NCI-H2081 (cell line): ENCODE data around the gene ZNF638.
A peak's percentile ranks its signal among the peaks of the same experiment; 100 is the strongest.

Experiments used
- DNase-seq, 2 experiments: peaks; one replicate each; lab custom pipeline; 2025; lab: John Stamatoyannopoulos, UW

The ZNF638 gene

GRCh38 chr2:71455741-71456569, 124.4 kb downstream of the ZNF638 start:
- no peak for DNase-seq

- no peak for DNase-seq
Measured at GRCh38 chr2:71456617-71457016, 125.0 kb downstream of the ZNF638 start.

GRCh38 chr2:71457123-71457915, 125.7 kb downstream of the ZNF638 start:
- DNase-seq = no peak

GRCh38 chr2:71457923-71458322, 126.3 kb downstream of the ZNF638 start:
- no peak for DNase-seq

- DNase-seq = no peak
Measured at GRCh38 chr2:71458413-71459083, 127.0 kb downstream of the ZNF638 start.

- no peak for DNase-seq
Measured at GRCh38 chr2:71459084-71459431, 127.5 kb downstream of the ZNF638 start.

GRCh38 chr2:71460056-71460455, 128.5 kb downstream of the ZNF638 start:
- DNase-seq = no peak

GRCh38 chr2:71460595-71461303, 129.2 kb downstream of the ZNF638 start:
- DNase-seq = no peak

GRCh38 chr2:71461304-71461671, 129.7 kb downstream of the ZNF638 start:
- DNase-seq = no peak

GRCh38 chr2:71462056-71462605, 130.5 kb downstream of the ZNF638 start:
- no peak for DNase-seq

- DNase-seq = no peak
Measured at GRCh38 chr2:71462641-71463341, 131.2 kb downstream of the ZNF638 start.

GRCh38 chr2:71463342-71463654, 131.7 kb downstream of the ZNF638 start:
- DNase-seq = no peak

- DNase-seq = no peak
Measured at GRCh38 chr2:71464389-71464788, 132.8 kb downstream of the ZNF638 start.

GRCh38 chr2:71465356-71465755, 133.8 kb downstream of the ZNF638 start:
- no peak for DNase-seq

- no peak for DNase-seq
Measured at GRCh38 chr2:71465961-71466300, 134.3 kb downstream of the ZNF638 start.

- peak in 1 of 2 experiments; percentile 13 for DNase-seq
Measured at GRCh38 chr2:71466301-71467179, 135.0 kb downstream of the ZNF638 start.

- no peak for DNase-seq
Measured at GRCh38 chr2:71467180-71467815, 135.7 kb downstream of the ZNF638 start.

- no peak for DNase-seq
Measured at GRCh38 chr2:71468279-71469015, 136.9 kb downstream of the ZNF638 start.
